Kidney epithelial cell (primary cell): ENCODE data around the gene CD27. TPM values are rescaled to one million over a fixed set of nuclear protein-coding genes. Genes with fewer than 3 reads are reported as not detected.

ENCODE experiments used
- DNase-seq: peaks from one replicate; pipeline ENCODE4 v3.0.0-alpha.2; 2010; ENCODE audit warnings: low read depth
- H3K27me3 ChIP-seq: 2 replicates; pipeline ENCODE4 v1.6.0; 2011; ENCODE audit warnings: low read length; ENCODE audit not compliant: control insufficient read depth, insufficient read depth
- H3K36me3 ChIP-seq: 2 replicates; pipeline ENCODE4 v1.5.1; 2011; ENCODE audit warnings: low read length; ENCODE audit not compliant: control insufficient read depth, insufficient read depth
- H3K4me3 ChIP-seq: 2 replicates; pipeline ENCODE4 v1.5.1; 2011; ENCODE audit warnings: low read depth, mild to moderate bottlenecking, control low read depth, low read length
- CTCF ChIP-seq: IDR thresholded peaks from 2 replicates; pipeline ENCODE4 v1.5.1; 2011; ENCODE audit warnings: mild to moderate bottlenecking, moderate library complexity, low read length, control low read depth, inconsistent platforms; ENCODE audit not compliant: insufficient read depth, poor library complexity, severe bottlenecking
- total RNA-seq: library from RNA; depleted of rRNA; stranded (reverse); fragments of >200 nt; gene quantifications from 2 replicates; pipeline ENCODE4 v1.2.3, GENCODE V29; 2015

CD27 gene
- total RNA-seq, 1 donor from 2014 or later, result not detected

GRCh38 chr12:6462234-6462995, 17.7 kb downstream of the CD27 start:
- Histone ChIP-seq H3K27me3 (no peaks in the 10 kb centered on the region), H3K4me3 (no peak overlapping the region), H3K36me3 (peaks cover 2% of the 10 kb centered on the region)
- DNase-seq, result no peak
- no peak for TF ChIP-seq CTCF

- TF ChIP-seq CTCF, result no peak
- Histone ChIP-seq H3K36me3 (peaks cover 2% of the 10 kb centered on the region), H3K4me3 (no peak overlapping the region)
Observed at GRCh38 chr12:6463216-6463615, 18.5 kb downstream of the CD27 start.

GRCh38 chr12:6463858-6464257, 19.1 kb downstream of the CD27 start:
- H3K4me3 ChIP-seq, result no peak overlapping the region
- peaks cover 2% of the 10 kb centered on the region for H3K36me3 ChIP-seq
- no peaks in the 10 kb centered on the region for H3K27me3 ChIP-seq
- TF ChIP-seq CTCF, result no peak
- no peak for DNase-seq

More at GRCh38 chr12:6463216-6463615, 18.5 kb downstream of the CD27 start:
- DNase-seq, result no peak
- no peaks in the 10 kb centered on the region for H3K27me3 ChIP-seq

- H3K4me3 ChIP-seq, result no peak overlapping the region
- peaks cover 2% of the 10 kb centered on the region for H3K36me3 ChIP-seq
- no peak for TF ChIP-seq CTCF
- H3K27me3 ChIP-seq, result no peaks in the 10 kb centered on the region
- DNase-seq, result no peak
Observed at GRCh38 chr12:6464531-6464930, 19.8 kb downstream of the CD27 start.

- no peak for DNase-seq
- H3K4me3 ChIP-seq, result no peak overlapping the region
- TF ChIP-seq CTCF, result peak; percentile 90
- H3K27me3 ChIP-seq, result no peaks in the 10 kb centered on the region
- peaks cover 2% of the 10 kb centered on the region for H3K36me3 ChIP-seq
Observed at GRCh38 chr12:6465467-6466183, 20.9 kb downstream of the CD27 start.
